KOPT-K1 (cell line): ENCODE results near the gene BAHD1.

ENCODE experiments used
- H3K27ac ChIP-seq: fragments of 200-600 bp; sonication (generic); 2 replicates; pipeline ENCODE4 v1.5.1; 2016; ENCODE audit warnings: antibody characterized with exemption, mild to moderate bottlenecking, low read depth, low read length; ENCODE audit not compliant: poor library complexity, severe bottlenecking
- H3K36me3 ChIP-seq: fragments of 200-600 bp; sonication (generic); 2 replicates; pipeline ENCODE4 v1.5.1; 2017; ENCODE audit warnings: antibody characterized with exemption, mild to moderate bottlenecking, low read length, moderate library complexity; ENCODE audit not compliant: insufficient read depth
- H3K9me3 ChIP-seq: fragments of 200-600 bp; sonication (generic); 2 replicates; pipeline ENCODE4 v1.5.1; 2017; ENCODE audit warnings: antibody characterized with exemption, low read length, mild to moderate bottlenecking; ENCODE audit not compliant: insufficient read depth, poor library complexity, severe bottlenecking

Gene BAHD1

GRCh38 chr15:40466426-40467260 lies 25.9 kb downstream of the BAHD1 start:
- H3K36me3 ChIP-seq: peaks cover 60% of the 10 kb centered on the region
- H3K9me3 ChIP-seq: no peaks in the 10 kb centered on the region
- H3K27ac ChIP-seq: no peak overlapping the region

GRCh38 chr15:40467261-40467615 lies 26.5 kb downstream of the BAHD1 start:
- Histone ChIP-seq H3K36me3 (peaks cover 54% of the 10 kb centered on the region), H3K9me3 (no peaks in the 10 kb centered on the region), H3K27ac (no peak overlapping the region)

GRCh38 chr15:40468898-40469331 lies 28.2 kb downstream of the BAHD1 start:
- no peak overlapping the region for H3K27ac ChIP-seq
- no peaks in the 10 kb centered on the region for H3K9me3 ChIP-seq
- H3K36me3 ChIP-seq: peaks cover 43% of the 10 kb centered on the region

- Histone ChIP-seq H3K36me3 (peaks cover 33% of the 10 kb centered on the region), H3K27ac (peak overlapping the region; percentile 50), H3K9me3 (no peaks in the 10 kb centered on the region)
Observed at GRCh38 chr15:40469776-40470390, 29.1 kb downstream of the BAHD1 start.

GRCh38 chr15:40470423-40471104 lies 29.8 kb downstream of the BAHD1 start, which contains the start of gene CHST14:
Gene CHST14, plus strand, starts transcription at chr15:40470984. Its CDS starts 230 bp downstream, at chr15:40471214.
- no peaks in the 10 kb centered on the region for H3K9me3 ChIP-seq
- peak within 1 kb of the TSS; percentile 82 for H3K27ac ChIP-seq
- H3K36me3 ChIP-seq: peaks cover 27% of the 10 kb centered on the region

GRCh38 chr15:40471105-40471807 lies 30.5 kb downstream of the BAHD1 start:
- H3K27ac ChIP-seq: peak overlapping the region; percentile 82
- no peaks in the 10 kb centered on the region for H3K9me3 ChIP-seq
- H3K36me3 ChIP-seq: peaks cover 21% of the 10 kb centered on the region

GRCh38 chr15:40471808-40472150 lies 31.0 kb downstream of the BAHD1 start:
- Histone ChIP-seq H3K36me3 (peaks cover 16% of the 10 kb centered on the region), H3K9me3 (no peaks in the 10 kb centered on the region), H3K27ac (peak overlapping the region; percentile 82)

GRCh38 chr15:40472171-40472727 lies 31.5 kb downstream of the BAHD1 start:
- H3K27ac ChIP-seq: peak overlapping the region; percentile 82
- no peaks in the 10 kb centered on the region for H3K9me3 ChIP-seq
- peaks cover 12% of the 10 kb centered on the region for H3K36me3 ChIP-seq

- Histone ChIP-seq H3K36me3 (no peaks in the 10 kb centered on the region), H3K9me3 (no peaks in the 10 kb centered on the region), H3K27ac (no peak overlapping the region)
Observed at GRCh38 chr15:40474581-40474980, 33.8 kb downstream of the BAHD1 start.

- no peak overlapping the region for H3K27ac ChIP-seq
- H3K9me3 ChIP-seq: no peaks in the 10 kb centered on the region
- no peaks in the 10 kb centered on the region for H3K36me3 ChIP-seq
Observed at GRCh38 chr15:40477642-40478327, 37.0 kb downstream of the BAHD1 start.

GRCh38 chr15:40479024-40479423 lies 38.3 kb downstream of the BAHD1 start:
- Histone ChIP-seq H3K9me3 (no peaks in the 10 kb centered on the region), H3K36me3 (no peaks in the 10 kb centered on the region), H3K27ac (no peak overlapping the region)

GRCh38 chr15:40481341-40482074 lies 40.8 kb downstream of the BAHD1 start:
- Histone ChIP-seq H3K36me3 (no peaks in the 10 kb centered on the region), H3K27ac (no peak overlapping the region), H3K9me3 (no peaks in the 10 kb centered on the region)

GRCh38 chr15:40483919-40484318 lies 43.2 kb downstream of the BAHD1 start:
- Histone ChIP-seq H3K27ac (no peak overlapping the region), H3K36me3 (no peaks in the 10 kb centered on the region), H3K9me3 (no peaks in the 10 kb centered on the region)
